Measurements from ENCODE around the gene SLIT3. TPM values are rescaled to one million over a fixed set of nuclear protein-coding genes. Genes with fewer than 3 reads are reported as not detected.

Gene SLIT3
- total RNA-seq, 1 experiment from 2014 or later = 2.0 TPM

DNA sequence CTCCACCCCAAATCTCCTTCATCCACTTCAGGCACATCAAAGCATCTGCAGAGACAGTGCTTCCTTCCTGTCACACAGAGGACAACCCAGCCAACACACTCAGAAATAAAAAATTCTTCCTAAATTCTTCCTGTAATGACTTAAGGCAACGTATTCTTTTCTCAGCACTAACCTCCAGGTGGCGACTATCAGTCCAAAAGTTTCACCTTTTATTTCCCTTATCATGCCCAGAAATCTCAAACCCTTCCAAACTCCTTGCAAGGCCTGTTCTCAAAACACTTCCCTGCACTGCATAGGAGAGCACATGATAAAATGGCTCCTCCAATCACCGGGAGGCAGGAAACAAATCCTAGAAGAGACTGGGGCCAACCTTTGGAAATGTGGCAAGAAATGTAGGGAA is 35.1 kb downstream of the SLIT3 start:
- no peaks in the 10 kb centered on the region for H3K9me3 ChIP-seq (replicated peaks)
- peak in 1 of 2 experiments; percentile 5 for DNase-seq
- H3K4me1 ChIP-seq = no peaks in the 10 kb centered on the region
- no peak overlapping the region for H3K4me3 ChIP-seq
- H3K27me3 ChIP-seq = no peaks in the 10 kb centered on the region; the same call in 1 of the 2 replicates
- H3K36me3 ChIP-seq = no peaks in the 10 kb centered on the region
- no peak overlapping the region for H3K27ac ChIP-seq

GRCh38 chr5:169263591-169263990 is 37.3 kb downstream of the SLIT3 start:
- DNase-seq = no peak

GRCh38 chr5:169260896-169261569 is 39.9 kb downstream of the SLIT3 start:
- no peaks in the 10 kb centered on the region; the same call in 1 of the 2 replicates for H3K27me3 ChIP-seq
- no peaks in the 10 kb centered on the region for H3K4me1 ChIP-seq
- H3K4me3 ChIP-seq = no peak overlapping the region
- no peaks in the 10 kb centered on the region for H3K9me3 ChIP-seq (replicated peaks)
- H3K36me3 ChIP-seq = no peaks in the 10 kb centered on the region
- no peak overlapping the region for H3K27ac ChIP-seq
- DNase-seq = no peak

More at GRCh38 chr5:169263591-169263990, 37.3 kb downstream of the SLIT3 start:
- no peaks in the 10 kb centered on the region for H3K4me1 ChIP-seq
- H3K36me3 ChIP-seq = no peaks in the 10 kb centered on the region
- no peak overlapping the region for H3K4me3 ChIP-seq
- no peaks in the 10 kb centered on the region for H3K9me3 ChIP-seq (replicated peaks)
- no peak overlapping the region for H3K27ac ChIP-seq
- H3K27me3 ChIP-seq = no peaks in the 10 kb centered on the region; the same call in 1 of the 2 replicates

- no peak overlapping the region for H3K4me3 ChIP-seq
- H3K27ac ChIP-seq = no peak overlapping the region
- no peaks in the 10 kb centered on the region; the same call in 1 of the 2 replicates for H3K27me3 ChIP-seq
- H3K4me1 ChIP-seq = no peaks in the 10 kb centered on the region
- H3K9me3 ChIP-seq (replicated peaks) = no peaks in the 10 kb centered on the region
- no peak for DNase-seq
- H3K36me3 ChIP-seq = no peaks in the 10 kb centered on the region
These were observed 42.5 kb downstream of the SLIT3 start for GRCh38 chr5:169258372-169259000.

- Histone ChIP-seq H3K4me3 (no peak overlapping the region), H3K4me1 (no peaks in the 10 kb centered on the region), H3K9me3 (replicated peaks) (no peaks in the 10 kb centered on the region), H3K27me3 (no peaks in the 10 kb centered on the region), H3K36me3 (no peaks in the 10 kb centered on the region), H3K27ac (no peak overlapping the region)
- DNase-seq = no peak
These were observed 44.7 kb downstream of the SLIT3 start for GRCh38 chr5:169256191-169256590.

DNA sequence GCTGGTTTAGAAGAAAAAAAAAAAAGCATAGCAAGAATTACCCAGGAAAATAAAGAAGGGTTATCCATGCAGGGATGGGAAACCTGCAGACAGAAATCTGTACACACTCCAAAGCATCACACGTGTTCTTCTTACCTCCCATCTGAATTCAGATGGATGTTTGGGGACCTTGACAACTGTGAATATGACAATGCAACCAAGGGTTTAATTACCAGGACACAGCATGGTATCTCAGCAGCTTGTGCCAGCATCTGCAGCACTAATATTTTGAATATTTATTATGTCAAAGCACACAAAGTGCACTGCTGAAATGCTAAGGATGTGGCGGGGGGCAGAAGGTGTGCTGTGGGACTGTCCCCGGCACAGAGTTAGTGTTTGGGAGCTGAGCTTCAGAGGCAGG is 47.9 kb downstream of the SLIT3 start:
- no peak overlapping the region for H3K27ac ChIP-seq
- DNase-seq = no peak
- H3K36me3 ChIP-seq = no peaks in the 10 kb centered on the region
- H3K27me3 ChIP-seq = no peaks in the 10 kb centered on the region
- no peaks in the 10 kb centered on the region for H3K4me1 ChIP-seq
- H3K9me3 ChIP-seq (replicated peaks) = no peaks in the 10 kb centered on the region
- H3K4me3 ChIP-seq = no peak overlapping the region

GRCh38 chr5:169251333-169252084 is 49.4 kb downstream of the SLIT3 start:
- Histone ChIP-seq H3K27ac (no peak overlapping the region), H3K9me3 (replicated peaks) (no peaks in the 10 kb centered on the region), H3K4me1 (no peaks in the 10 kb centered on the region), H3K36me3 (no peaks in the 10 kb centered on the region), H3K27me3 (no peaks in the 10 kb centered on the region), H3K4me3 (no peak overlapping the region)
- DNase-seq = no peak

- H3K4me3 ChIP-seq = no peak overlapping the region
- no peak overlapping the region for H3K27ac ChIP-seq
- no peak for DNase-seq
- H3K9me3 ChIP-seq (replicated peaks) = no peaks in the 10 kb centered on the region
- no peaks in the 10 kb centered on the region for H3K4me1 ChIP-seq
- H3K36me3 ChIP-seq = no peaks in the 10 kb centered on the region
- no peaks in the 10 kb centered on the region for H3K27me3 ChIP-seq
These were observed 50.1 kb downstream of the SLIT3 start for GRCh38 chr5:169250887-169251286.

DNA sequence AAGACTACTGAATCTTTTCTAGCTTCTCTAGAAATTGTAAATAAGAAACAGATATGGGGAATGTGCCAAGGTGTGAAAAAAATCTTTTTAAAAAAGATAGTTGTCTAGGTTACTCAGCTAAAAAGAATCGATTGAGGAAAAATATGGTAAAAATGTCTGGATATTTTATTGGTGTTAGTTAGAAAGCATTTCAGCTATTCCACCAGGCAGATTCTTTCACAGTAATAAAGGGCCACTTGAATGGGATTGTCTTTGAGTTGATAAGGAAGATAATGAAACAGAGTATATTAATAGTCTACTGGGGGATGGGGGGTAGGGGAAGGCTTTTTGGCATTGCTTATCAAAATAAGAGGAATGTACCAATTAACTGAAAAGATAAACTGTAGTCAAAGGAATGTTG is 51.9 kb downstream of the SLIT3 start:
- no peaks in the 10 kb centered on the region for H3K9me3 ChIP-seq (replicated peaks)
- no peaks in the 10 kb centered on the region for H3K27me3 ChIP-seq
- DNase-seq = no peak
- no peaks in the 10 kb centered on the region for H3K4me1 ChIP-seq
- H3K36me3 ChIP-seq = no peaks in the 10 kb centered on the region
- H3K4me3 ChIP-seq = no peak overlapping the region
- no peak overlapping the region for H3K27ac ChIP-seq

DNA sequence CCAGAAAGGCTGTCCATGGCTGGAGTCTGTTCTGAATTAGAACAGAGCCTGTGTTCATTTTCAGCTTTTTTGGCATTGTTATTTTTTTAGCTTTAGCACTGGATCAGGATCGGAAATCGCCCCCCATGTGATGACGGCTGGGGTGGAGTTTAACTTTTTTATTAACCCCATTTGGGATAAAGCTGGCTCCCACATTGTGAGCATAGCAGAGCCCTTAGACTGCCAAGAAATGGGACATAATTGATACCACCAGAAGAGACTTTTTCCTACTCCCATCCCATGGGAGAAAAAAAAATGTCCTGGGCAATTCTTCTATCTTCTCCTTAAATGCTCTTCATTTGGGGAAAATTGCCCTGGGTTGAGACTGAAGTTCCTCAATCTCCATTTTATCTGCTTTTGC is 52.4 kb downstream of the SLIT3 start:
- Histone ChIP-seq H3K27me3 (no peaks in the 10 kb centered on the region), H3K27ac (no peak overlapping the region), H3K4me3 (no peak overlapping the region), H3K9me3 (replicated peaks) (no peaks in the 10 kb centered on the region), H3K36me3 (no peaks in the 10 kb centered on the region), H3K4me1 (no peaks in the 10 kb centered on the region)
- no peak for DNase-seq

GRCh38 chr5:169244812-169245211 is 56.1 kb downstream of the SLIT3 start:
- Histone ChIP-seq H3K27me3 (no peaks in the 10 kb centered on the region), H3K27ac (no peak overlapping the region), H3K36me3 (no peaks in the 10 kb centered on the region), H3K9me3 (replicated peaks) (no peaks in the 10 kb centered on the region), H3K4me3 (no peak overlapping the region), H3K4me1 (no peaks in the 10 kb centered on the region)
- no peak for DNase-seq

DNA sequence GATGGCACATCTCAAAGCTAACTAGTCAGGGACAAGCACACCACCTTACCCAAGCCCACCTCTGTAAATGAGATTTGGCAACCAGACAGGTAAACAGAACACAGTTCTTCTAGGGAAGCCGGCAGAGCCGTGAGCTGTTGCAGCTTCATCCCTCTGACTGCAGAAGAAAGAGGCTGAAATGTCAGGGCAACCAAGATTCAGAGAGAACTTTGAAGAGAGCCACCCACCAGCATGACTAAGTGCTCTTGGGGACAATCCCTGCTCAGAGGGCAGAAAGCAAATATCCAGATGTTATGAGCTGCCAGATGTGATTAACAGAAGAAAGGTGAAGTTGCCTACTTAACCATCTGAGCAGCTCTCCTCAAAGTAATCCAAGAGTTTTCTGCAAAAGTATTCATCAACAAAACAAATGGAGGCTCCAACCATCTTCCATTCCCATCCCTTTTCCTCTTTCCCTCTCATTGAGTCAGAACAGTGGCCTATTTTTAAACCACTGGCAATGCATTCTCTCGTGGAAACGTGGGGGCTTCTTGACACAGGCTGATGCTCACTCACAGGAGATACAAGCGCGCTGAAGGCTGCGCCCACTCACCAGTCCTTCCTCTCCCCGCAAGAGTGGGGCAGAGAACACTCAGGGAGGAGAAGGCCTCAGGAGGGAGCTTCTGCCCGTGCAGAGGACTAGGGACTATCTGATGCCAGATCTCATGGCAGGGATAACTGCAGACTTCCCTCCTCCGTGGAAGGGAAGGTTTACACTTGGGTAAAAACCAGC is 57.1 kb downstream of the SLIT3 start:
- Histone ChIP-seq H3K36me3 (no peaks in the 10 kb centered on the region), H3K27ac (no peak overlapping the region), H3K27me3 (no peaks in the 10 kb centered on the region), H3K9me3 (replicated peaks) (no peaks in the 10 kb centered on the region), H3K4me1 (no peaks in the 10 kb centered on the region), H3K4me3 (no peak overlapping the region)
- no peak for DNase-seq

DNA sequence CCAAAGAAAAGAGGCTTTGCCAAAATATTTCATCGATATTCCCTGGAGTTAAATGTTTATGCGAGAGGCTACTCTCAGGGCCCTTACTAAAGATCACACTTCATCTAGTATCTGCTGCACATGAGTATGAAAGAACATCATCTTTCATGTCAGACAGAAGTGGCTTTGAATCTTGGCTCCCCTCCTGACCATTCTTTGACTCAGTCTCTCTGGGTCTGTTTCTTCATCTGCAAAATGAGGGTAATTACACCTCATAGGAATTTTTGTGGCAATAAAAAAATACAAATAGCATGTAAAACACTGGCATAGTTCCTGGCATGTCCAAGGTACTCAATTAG is 58.1 kb downstream of the SLIT3 start:
- Histone ChIP-seq H3K27ac (no peak overlapping the region), H3K4me1 (no peaks in the 10 kb centered on the region), H3K27me3 (no peaks in the 10 kb centered on the region), H3K4me3 (no peak overlapping the region), H3K36me3 (no peaks in the 10 kb centered on the region), H3K9me3 (replicated peaks) (no peaks in the 10 kb centered on the region)
- DNase-seq = no peak

DNA sequence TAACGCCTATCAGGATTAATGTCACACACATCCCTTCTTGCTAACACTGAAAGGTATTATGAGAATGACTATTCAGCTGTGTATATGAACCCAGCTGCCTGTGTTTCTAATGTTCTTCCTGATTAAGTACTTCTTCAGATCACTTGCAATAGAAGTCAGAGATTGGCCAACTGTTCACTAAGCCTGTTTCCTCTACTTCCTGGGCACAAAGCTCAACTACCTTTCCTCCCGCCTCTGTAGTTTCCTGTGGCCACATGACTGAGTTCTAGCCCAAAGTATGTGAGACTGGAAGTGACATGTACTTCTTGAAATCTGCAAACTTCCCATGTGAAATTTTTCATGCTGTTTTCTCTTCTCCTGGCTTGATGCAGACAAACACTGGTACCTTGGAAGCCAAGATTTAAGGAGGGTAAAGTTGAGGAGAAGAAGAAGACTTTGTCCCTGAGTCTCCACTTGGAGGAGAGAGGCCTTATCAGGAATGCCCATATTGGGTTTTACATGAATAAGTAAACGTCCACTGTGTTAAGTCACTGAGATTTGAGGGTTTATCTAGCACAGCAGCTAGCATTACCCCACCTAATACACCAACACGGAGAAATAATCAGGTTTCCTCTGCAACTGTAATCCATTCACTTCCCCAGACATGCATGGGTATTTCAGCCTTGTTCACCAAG is 58.6 kb downstream of the SLIT3 start:
- no peaks in the 10 kb centered on the region for H3K9me3 ChIP-seq (replicated peaks)
- no peak overlapping the region for H3K4me3 ChIP-seq
- DNase-seq = no peak
- no peaks in the 10 kb centered on the region for H3K4me1 ChIP-seq
- no peaks in the 10 kb centered on the region for H3K36me3 ChIP-seq
- no peak overlapping the region for H3K27ac ChIP-seq
- H3K27me3 ChIP-seq = no peaks in the 10 kb centered on the region
